Measurements from ENCODE around the gene XRCC1. TPM values are rescaled to one million over a fixed set of nuclear protein-coding genes. Genes with fewer than 3 reads are reported as not detected.

XRCC1 gene
- total and polyA plus RNA-seq, 9 of the 15 experiments (the other 6 are each of a cell fraction or from before 2014, with no cell fraction given) = 1.5 to 36.9 (median 24.9) TPM

DNA sequence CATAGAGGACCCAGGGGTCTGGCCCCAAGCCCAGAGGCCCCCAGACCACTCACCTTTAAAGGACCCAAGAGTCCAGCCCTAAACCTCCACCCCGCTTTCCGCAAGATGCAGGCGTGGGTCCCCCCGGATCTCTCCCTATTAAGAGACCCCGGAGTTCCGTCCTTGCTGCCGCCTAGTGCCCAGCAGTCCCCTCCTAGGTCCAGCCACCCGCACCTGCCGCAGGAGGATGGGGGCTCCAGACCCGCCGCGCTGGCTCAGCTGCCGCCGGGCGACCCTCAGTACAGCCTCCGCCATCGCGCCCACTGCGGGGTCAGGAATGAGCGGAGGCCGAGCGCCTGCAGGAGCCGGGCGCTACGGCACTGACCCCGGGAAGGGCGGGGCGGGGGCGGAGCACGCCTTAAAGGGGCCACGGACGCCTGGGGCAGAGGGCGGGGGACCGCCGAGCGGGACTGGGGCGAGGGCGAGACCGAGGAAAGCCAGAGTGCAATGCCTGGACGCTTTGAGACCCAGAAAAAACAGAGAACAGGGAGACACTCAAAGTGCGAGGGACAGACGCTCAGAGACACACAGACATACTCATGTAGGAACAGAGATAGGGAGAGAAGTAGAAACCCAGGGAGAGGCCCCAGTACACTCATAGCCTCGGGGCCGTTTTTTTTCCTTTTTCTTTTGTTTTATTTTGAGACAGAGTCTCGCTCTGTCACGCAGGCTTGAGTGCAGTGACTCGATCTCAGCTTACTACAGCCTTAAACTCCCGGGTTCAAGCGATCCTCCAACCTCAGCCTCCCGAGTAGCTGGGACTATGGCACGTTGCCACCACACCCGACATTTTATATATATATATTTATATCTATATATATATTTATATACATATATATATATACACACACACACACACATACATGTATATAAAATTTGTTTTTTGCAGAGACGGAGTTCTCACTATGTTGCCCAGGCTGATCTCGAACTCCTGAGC lies 48.2 kb downstream of the XRCC1 start, which contains the start of gene ETHE1 (continued):
- TF ChIP-seq E2F6 (IDR thresholded peaks at IDR 0.05; ENCODE audit: borderline replicate concordance in 1 of 2, extremely low read depth in 1 of 2, insufficient read depth in 1 of 2, insufficient read length in 1 of 2, low read depth in 1 of 2, low read length in 1 of 2, poor library complexity in 1 of 2, severe bottlenecking in 1 of 2) (peak; percentile 47 to 81), FOXA1 (IDR thresholded peaks at IDR 0.05; ENCODE audit: borderline replicate concordance) (no peak), GTF2A2 (tag; IDR thresholded peaks at IDR 0.05) (no peak), SIN3A (IDR thresholded peaks at IDR 0.05; ENCODE audit: borderline replicate concordance in 2 of 2, control insufficient read depth in 1 of 2, low read depth in 2 of 2, low read length in 2 of 2) (0 out of 4 replicates have a peak, but pooled peaks of 1 of the 2 experiments have one; percentile 50), CREM (IDR thresholded peaks at IDR 0.05; ENCODE audit: low read depth) (peak; percentile 4; the same call in 1 of the 2 replicates), POU5F1 (IDR thresholded peaks at IDR 0.05; ENCODE audit: borderline replicate concordance, low read depth, low read length, partially characterized antibody) (no peak), SNAPC5 (CRISPR knock-in tag; IDR thresholded peaks at IDR 0.05) (no peak), ZNF444 (CRISPR knock-in tag; IDR thresholded peaks at IDR 0.05) (no peak), HIVEP1 (CRISPR knock-in tag; IDR thresholded peaks at IDR 0.05) (no peak), HSF4 (CRISPR knock-in tag; IDR thresholded peaks at IDR 0.05; ENCODE audit: borderline replicate concordance) (no peak), SMAD4 (CRISPR knock-in tag; conservative IDR thresholded peaks at IDR 0.05) (no peak), PTTG1 (tag; IDR thresholded peaks at IDR 0.05; ENCODE audit: low read depth) (no peak), RFX5 (IDR thresholded peaks at IDR 0.05; ENCODE audit: low read depth, low read length) (no peak)
- TF ChIP-seq, protein P1, sequence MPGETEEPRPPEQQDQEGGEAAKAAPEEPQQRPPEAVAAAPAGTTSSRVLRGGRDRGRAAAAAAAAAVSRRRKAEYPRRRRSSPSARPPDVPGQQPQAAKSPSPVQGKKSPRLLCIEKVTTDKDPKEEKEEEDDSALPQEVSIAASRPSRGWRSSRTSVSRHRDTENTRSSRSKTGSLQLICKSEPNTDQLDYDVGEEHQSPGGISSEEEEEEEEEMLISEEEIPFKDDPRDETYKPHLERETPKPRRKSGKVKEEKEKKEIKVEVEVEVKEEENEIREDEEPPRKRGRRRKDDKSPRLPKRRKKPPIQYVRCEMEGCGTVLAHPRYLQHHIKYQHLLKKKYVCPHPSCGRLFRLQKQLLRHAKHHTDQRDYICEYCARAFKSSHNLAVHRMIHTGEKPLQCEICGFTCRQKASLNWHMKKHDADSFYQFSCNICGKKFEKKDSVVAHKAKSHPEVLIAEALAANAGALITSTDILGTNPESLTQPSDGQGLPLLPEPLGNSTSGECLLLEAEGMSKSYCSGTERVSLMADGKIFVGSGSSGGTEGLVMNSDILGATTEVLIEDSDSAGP (CRISPR knock-in tag; IDR thresholded peaks at IDR 0.05) = peak; percentile 97
- TF ChIP-seq, protein P2, sequence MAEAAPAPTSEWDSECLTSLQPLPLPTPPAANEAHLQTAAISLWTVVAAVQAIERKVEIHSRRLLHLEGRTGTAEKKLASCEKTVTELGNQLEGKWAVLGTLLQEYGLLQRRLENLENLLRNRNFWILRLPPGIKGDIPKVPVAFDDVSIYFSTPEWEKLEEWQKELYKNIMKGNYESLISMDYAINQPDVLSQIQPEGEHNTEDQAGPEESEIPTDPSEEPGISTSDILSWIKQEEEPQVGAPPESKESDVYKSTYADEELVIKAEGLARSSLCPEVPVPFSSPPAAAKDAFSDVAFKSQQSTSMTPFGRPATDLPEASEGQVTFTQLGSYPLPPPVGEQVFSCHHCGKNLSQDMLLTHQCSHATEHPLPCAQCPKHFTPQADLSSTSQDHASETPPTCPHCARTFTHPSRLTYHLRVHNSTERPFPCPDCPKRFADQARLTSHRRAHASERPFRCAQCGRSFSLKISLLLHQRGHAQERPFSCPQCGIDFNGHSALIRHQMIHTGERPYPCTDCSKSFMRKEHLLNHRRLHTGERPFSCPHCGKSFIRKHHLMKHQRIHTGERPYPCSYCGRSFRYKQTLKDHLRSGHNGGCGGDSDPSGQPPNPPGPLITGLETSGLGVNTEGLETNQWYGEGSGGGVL (CRISPR knock-in tag; IDR thresholded peaks at IDR 0.05) = no peak
- TF ChIP-seq, protein P3, sequence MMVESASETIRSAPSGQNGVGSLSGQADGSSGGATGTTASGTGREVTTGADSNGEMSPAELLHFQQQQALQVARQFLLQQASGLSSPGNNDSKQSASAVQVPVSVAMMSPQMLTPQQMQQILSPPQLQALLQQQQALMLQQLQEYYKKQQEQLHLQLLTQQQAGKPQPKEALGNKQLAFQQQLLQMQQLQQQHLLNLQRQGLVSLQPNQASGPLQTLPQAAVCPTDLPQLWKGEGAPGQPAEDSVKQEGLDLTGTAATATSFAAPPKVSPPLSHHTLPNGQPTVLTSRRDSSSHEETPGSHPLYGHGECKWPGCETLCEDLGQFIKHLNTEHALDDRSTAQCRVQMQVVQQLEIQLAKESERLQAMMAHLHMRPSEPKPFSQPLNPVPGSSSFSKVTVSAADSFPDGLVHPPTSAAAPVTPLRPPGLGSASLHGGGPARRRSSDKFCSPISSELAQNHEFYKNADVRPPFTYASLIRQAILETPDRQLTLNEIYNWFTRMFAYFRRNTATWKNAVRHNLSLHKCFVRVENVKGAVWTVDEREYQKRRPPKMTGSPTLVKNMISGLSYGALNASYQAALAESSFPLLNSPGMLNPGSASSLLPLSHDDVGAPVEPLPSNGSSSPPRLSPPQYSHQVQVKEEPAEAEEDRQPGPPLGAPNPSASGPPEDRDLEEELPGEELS (CRISPR knock-in tag; IDR thresholded peaks at IDR 0.05; ENCODE audit: borderline replicate concordance) = no peak
- TF ChIP-seq, protein P4, sequence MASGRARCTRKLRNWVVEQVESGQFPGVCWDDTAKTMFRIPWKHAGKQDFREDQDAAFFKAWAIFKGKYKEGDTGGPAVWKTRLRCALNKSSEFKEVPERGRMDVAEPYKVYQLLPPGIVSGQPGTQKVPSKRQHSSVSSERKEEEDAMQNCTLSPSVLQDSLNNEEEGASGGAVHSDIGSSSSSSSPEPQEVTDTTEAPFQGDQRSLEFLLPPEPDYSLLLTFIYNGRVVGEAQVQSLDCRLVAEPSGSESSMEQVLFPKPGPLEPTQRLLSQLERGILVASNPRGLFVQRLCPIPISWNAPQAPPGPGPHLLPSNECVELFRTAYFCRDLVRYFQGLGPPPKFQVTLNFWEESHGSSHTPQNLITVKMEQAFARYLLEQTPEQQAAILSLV (tag; IDR thresholded peaks at IDR 0.05) = no peak
